NCI-H146 treated with DMSO at 0.1 percent for 48 hours (cell line): ENCODE results near the gene HIC2.
"Not testable (repeated sequence)": the region's sequence is repeated elsewhere in the genome, so short reads cannot be mapped to it uniquely, and the experiment has no call there.

Source experiments
- DNase-seq: peaks from one replicate; lab custom pipeline; 2025; ENCODE audit not compliant: unreplicated experiment; lab: John Stamatoyannopoulos, UW

Gene HIC2

DNA sequence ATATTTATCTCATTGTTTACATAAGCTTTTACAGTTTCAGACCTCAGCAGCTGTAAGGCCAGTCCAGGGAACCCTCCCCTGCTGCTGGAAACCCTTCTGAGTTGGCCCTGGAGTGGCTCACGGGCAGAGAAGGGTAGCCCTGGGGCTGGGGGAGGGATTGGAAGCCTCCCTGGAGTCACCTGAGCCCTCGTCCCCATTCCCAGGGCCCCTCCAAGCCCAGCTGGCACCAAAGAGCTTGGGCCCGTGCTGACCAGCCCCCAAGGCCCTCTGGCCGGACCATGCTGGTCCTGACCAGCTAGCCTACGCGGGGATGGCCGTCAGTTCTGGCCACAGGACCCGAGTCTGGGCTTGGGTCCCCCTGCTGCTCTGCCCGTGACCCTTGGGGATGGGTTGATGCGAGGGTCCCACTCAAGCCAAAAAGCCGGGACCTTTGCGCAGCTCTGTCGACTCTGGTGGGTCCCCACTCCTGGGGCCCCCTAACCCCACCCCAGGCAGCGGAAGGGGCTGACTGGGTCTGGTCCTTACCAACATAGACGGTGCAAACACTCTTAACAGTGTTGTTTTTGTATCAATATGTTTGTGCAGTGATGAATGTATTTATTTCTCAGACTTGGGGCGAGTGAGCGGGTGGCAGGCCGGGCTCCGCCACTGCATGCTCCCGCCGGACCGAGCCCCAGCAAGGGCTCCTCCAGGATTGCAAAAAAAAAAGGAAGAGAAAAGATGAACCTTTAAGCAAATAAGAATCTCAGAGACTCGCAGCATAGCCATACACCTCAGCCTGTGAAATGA, 32.6 kb downstream of the HIC2 start:
- no peak for DNase-seq

DNA sequence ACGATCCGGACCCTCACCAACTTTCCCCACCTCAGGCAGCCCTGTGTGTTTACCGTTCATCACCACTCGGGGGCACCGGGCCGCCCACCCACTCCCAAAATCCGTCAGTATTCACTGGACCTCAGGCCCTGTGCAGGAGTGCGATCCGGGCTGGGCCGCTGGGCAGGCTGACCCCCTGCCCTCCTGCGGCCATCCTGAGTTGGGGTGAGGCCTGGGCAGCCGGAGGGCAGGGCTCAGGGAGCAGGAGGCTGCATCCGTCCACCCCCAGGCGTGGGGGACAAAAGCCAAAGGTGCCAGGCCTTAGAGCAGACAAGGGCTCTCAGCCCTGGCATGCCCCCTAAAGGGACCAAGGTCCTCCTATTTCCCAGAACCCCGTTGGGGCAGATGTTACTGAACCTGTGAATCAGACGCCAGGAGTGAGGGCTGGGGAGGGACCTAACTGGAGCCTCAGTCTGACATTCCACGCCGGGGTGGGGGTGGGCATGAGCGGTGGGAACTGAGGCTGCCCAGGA, 33.2 kb downstream of the HIC2 start:
- no peak for DNase-seq

DNA sequence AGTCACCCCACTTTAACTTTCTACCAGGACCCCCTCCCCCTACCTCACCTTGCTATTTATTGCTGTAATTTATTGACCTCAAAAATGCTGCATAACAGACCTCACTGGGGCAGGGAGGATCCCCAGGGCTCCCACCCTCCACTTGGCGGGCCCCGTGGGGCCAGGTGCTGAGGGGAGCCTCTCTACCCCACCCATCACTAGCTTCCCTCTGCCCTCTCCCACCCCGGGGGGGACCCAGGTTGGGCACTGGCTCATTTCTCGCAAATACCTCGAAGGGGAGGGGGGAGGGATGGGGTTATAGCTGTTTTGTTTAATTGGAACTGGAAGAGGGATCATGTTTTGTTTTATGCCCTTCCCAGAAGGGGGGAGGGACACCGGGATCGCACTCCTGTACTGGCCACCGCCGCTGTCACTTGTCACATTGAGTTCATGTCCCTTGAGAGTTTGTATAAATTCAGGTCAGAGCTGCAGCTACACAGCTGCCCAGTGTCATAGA, 33.7 kb downstream of the HIC2 start:
- no peak for DNase-seq

- DNase-seq = no peak
These were observed 34.7 kb downstream of the HIC2 start for GRCh38 chr22:21451545-21452520.

- not testable (repeated sequence) for DNase-seq
These were observed 35.5 kb downstream of the HIC2 start for GRCh38 chr22:21452666-21453065.

DNA sequence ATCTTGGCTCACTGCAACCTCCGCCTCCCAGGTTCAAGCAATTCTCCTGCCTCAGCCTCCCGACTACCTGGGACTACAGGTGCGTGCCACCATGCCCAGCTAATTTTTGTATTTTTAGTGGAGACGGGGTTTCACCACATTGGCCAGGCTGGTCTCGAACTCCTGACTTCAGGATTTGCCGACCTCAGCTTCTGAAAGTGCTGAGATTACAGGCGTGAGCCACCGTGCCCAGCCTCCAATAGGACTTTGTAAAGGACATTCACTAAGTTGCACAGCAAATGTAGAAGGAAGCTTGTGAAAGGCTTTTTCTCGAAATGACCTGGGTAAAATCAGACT, 37.8 kb downstream of the HIC2 start:
- DNase-seq = not testable (repeated sequence)

GRCh38 chr22:21455334-21456089, 38.3 kb downstream of the HIC2 start:
- DNase-seq = no peak

DNA sequence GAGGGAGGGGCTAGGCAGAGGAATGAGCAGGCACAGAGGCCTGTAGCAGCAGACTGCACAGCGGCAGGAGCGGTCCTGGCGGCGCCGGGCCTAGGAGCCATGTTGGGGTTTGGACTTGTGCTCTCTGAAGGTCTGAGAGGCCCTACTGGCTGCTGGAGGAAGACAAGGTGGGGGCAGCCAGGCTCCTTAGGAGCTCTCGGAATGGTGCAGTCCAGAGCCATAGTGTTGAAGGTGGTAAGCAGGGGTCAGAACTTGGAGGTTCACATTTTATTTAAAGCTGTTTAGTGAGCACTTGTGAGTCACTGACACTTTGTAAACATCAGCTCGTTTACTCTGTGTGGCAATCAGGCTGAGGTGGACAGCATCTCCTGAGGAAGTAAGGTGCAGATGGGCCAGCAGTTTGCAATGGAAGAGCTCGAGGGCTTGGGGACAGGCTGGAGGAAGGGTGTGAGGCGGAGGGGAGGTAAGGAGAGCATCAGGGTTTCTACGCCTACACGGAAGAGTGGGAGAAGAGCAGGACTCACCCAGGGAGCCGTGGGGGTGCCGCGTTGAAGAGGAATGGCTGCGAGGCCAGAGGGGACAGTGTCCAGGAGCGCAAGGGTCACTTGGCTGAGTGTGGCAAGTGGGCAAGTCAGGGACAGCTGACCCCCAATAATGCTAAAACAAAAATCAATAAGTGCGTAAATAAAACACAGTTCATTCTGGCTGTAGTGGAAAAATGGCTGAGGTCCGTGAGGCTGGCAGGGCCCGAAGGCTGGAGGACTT, 40.0 kb downstream of the HIC2 start:
- DNase-seq = no peak

DNA sequence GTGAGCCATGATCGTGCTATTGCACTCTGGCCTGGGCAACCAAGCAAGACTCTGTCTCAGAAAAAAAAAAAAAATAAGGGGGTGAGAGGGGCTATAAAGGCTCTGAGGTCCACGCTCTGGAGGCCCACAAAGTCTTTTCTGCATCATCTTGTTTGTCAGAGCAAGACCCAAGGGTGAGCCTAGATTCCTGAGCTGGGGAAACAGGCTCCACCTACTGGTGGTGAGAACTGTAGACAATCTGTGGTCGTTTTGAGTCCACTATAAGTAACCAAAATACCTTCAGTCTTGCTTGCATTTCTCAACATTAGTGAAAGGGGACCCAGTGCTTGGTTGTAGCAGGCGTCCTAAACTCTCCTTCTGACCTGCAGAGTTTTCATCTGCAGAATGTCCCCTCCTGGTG, 45.5 kb downstream of the HIC2 start:
- DNase-seq = not testable (repeated sequence)

- not testable (repeated sequence) for DNase-seq
These were observed 50.4 kb downstream of the HIC2 start, which contains the start of gene TMEM191C for GRCh38 chr22:21467337-21468193. TMEM191C (plus strand) TSS chr22:21467387; CDS start chr22:21467460, 73 bp downstream.

DNA sequence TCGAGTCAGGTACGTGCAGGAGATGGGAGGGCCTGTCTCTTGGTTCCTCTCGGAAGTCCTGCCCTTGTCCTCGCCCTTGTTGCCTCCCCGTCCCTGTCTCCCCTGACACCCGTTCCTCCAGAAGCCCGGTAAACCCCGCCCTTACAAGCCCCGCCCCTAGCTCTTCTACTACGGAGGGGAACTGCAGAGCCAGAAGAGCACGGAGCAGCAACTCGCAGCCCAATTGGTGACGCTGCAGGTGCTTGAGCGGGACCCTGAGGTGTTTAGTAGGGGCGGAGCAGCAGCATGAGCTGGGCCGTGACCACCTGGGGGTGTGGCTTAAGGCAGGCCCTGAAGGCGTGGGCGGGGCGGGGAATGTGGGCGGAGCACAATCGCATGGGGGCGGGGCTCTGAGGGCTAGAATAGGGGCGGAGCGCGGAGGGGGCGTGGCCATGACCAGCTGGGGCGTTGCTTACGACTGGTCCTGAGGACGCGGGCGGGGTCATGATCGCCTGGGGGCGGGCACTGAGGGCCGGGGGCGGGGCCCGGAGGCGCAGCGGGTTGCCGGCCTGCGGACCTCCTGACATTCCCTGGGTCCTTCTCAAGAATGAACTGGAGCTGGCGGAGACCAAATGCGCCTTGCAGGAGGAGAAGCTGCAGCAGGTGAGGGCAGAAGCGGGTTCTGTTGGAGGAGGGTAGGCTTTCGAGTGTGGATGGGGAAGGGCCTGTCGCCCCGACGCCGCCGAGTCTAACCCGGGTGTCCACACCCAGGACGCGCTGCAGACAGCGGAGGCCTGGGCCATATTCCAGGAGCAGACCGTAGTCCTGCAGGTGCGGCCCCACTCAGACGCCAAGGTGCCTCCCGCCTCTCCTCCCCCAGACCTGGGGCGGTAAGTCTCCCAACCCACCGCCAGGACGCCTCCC, 51.3 kb downstream of the HIC2 start:
- not testable (repeated sequence) for DNase-seq

- DNase-seq = not testable (repeated sequence)
These were observed 52.2 kb downstream of the HIC2 start for GRCh38 chr22:21469097-21469994.

DNA sequence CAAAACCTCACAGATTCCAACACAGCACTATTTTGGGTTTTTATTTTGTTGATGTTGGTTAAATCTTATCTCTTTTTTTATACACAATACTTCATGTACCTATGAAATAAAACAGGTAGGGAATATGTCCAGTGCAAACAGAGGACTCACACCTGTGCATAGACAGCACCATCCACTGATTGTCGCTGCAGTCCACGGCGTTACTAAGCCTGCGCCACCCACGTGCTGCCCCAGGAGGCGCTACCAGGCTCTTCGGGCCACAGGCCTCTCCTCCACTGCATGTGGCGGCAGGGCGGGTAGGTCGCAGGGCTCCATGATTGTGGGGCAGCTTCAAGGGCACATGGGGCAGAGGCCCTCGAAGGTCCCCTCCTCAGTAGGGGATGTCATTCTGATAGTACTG, 55.8 kb downstream of the HIC2 start:
- not testable (repeated sequence) for DNase-seq

- DNase-seq = not testable (repeated sequence)
These were observed 56.5 kb downstream of the HIC2 start for GRCh38 chr22:21473664-21474063.

- DNase-seq = not testable (repeated sequence)
These were observed 66.9 kb downstream of the HIC2 start for GRCh38 chr22:21484039-21484438.

- not testable (repeated sequence) for DNase-seq
These were observed 70.6 kb downstream of the HIC2 start for GRCh38 chr22:21487723-21488122.

DNA sequence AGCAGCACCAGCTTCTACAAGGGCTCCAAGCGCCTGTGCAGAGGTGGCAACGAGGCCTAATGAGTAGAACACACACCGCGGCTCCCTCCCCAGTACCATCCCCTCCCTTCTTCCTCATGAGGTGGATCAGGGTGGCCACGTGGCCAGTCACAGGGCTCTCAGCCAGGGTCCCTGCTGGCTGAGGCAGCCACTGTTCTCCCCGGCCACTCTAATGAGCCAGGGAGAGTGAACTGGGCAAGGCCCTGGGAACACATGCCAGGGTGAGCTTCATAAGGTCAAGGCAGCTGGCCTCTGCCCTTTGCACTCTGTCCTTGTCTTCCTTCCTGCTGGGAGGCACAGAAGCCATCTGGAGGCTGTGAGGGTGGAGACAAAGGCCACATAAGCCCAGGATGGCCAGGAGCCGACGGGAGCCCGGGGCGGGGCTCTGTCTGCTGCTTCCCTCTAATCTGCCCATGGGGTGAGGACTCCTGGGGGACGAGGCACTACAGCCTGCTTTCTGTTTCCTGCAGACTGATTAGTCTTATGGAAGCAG, 72.0 kb downstream of the HIC2 start:
- not testable (repeated sequence) for DNase-seq
